ENCODE measurements around the gene ZNF106.

The ZNF106 gene

GRCh38 chr15:42471002-42471401 lies 19.9 kb downstream of the ZNF106 start:
- no peak for DNase-seq

- DNase-seq: no peak
Measured at GRCh38 chr15:42465520-42466259, 25.3 kb downstream of the ZNF106 start.

GRCh38 chr15:42461261-42461660 lies 29.7 kb downstream of the ZNF106 start:
- DNase-seq: no peak

- no peak for DNase-seq
Measured at GRCh38 chr15:42457445-42458442, 33.2 kb downstream of the ZNF106 start.

- no peak for DNase-seq
Measured at GRCh38 chr15:42456971-42457370, 34.0 kb downstream of the ZNF106 start.

GRCh38 chr15:42456531-42456930 lies 34.4 kb downstream of the ZNF106 start:
- DNase-seq: no peak

- DNase-seq: no peak
Measured at GRCh38 chr15:42453826-42454225, 37.1 kb downstream of the ZNF106 start.

- DNase-seq: no peak
Measured at GRCh38 chr15:42450425-42450790, 40.5 kb downstream of the ZNF106 start.

- DNase-seq: no peak
Measured at GRCh38 chr15:42449770-42450424, 41.0 kb downstream of the ZNF106 start.

- no peak for DNase-seq
Measured at GRCh38 chr15:42448281-42448680, 42.7 kb downstream of the ZNF106 start.

GRCh38 chr15:42447599-42447998 lies 43.3 kb downstream of the ZNF106 start:
- no peak for DNase-seq

- no peak for DNase-seq
Measured at GRCh38 chr15:42445551-42445950, 45.4 kb downstream of the ZNF106 start.

GRCh38 chr15:42444415-42445063 lies 46.4 kb downstream of the ZNF106 start:
- DNase-seq: no peak

GRCh38 chr15:42427429-42428223 lies 63.3 kb downstream of the ZNF106 start:
- no peak for DNase-seq

- no peak for DNase-seq
Measured at GRCh38 chr15:42421376-42421775, 69.6 kb downstream of the ZNF106 start.

GRCh38 chr15:42419369-42419768 lies 71.6 kb downstream of the ZNF106 start:
- no peak for DNase-seq

GRCh38 chr15:42413920-42414319 lies 77.0 kb downstream of the ZNF106 start:
- no peak for DNase-seq

GRCh38 chr15:42411884-42412283 lies 79.1 kb downstream of the ZNF106 start:
- no peak for DNase-seq

- DNase-seq: no peak
Measured at GRCh38 chr15:42409011-42409410, 81.9 kb downstream of the ZNF106 start.

GRCh38 chr15:42408178-42408577 lies 82.8 kb downstream of the ZNF106 start:
- no peak for DNase-seq

GRCh38 chr15:42405863-42406482 lies 85.0 kb downstream of the ZNF106 start:
- DNase-seq: no peak

All from NCI-H1092 treated with DMSO at 0.1 percent for 48 hours (cell line).